ENCODE data around the gene CELF1. TPM values are rescaled to one million over a fixed set of nuclear protein-coding genes. Genes with fewer than 3 reads are reported as not detected.
"Not testable (repeated sequence)": the region's sequence is repeated elsewhere in the genome, so short reads cannot be mapped to it uniquely, and the experiment has no call there.

CELF1 gene
- total RNA-seq, 4 donors from 2014 or later: 82.2 to 146 (median 106) TPM

DNA sequence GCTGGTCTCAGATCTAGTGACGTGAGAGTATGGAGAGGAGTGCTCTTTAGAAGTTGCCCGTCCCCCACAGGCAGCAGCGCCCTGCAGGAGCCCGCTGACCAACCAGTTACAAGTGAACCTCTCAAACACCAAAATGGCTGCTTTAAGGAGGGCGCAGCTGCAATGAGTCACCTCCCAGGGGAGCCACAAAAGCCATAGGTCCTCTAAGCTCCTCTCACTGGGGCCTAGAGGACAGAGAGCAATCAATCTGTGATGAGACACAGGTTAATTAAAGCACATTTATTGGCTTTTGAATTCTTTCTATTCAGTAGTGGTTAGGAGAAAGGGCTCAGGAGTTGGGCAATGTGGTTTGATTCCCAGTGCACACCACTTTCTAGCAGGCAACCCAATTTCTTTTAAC is 88.4 kb downstream of the CELF1 start:
- ATAC-seq: no peak
- Histone ChIP-seq H3K9me3 (no peaks in the 10 kb centered on the region), H3K36me3 (peaks cover 0 to 43% of the 10 kb centered on the region in 2 donors), H3K27ac (peak overlapping the region in 1 of 4 donors; percentile 80), H3K4me3 (no peak overlapping the region), H3K27me3 (no peaks in the 10 kb centered on the region), H3K4me1 (peaks cover 8 to 52% (median 31%) of the 10 kb centered on the region in 3 donors)
- TF ChIP-seq, protein P1, sequence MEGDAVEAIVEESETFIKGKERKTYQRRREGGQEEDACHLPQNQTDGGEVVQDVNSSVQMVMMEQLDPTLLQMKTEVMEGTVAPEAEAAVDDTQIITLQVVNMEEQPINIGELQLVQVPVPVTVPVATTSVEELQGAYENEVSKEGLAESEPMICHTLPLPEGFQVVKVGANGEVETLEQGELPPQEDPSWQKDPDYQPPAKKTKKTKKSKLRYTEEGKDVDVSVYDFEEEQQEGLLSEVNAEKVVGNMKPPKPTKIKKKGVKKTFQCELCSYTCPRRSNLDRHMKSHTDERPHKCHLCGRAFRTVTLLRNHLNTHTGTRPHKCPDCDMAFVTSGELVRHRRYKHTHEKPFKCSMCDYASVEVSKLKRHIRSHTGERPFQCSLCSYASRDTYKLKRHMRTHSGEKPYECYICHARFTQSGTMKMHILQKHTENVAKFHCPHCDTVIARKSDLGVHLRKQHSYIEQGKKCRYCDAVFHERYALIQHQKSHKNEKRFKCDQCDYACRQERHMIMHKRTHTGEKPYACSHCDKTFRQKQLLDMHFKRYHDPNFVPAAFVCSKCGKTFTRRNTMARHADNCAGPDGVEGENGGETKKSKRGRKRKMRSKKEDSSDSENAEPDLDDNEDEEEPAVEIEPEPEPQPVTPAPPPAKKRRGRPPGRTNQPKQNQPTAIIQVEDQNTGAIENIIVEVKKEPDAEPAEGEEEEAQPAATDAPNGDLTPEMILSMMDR (IDR thresholded peaks at IDR 0.05): no peak
- TF ChIP-seq EP300 (IDR thresholded peaks at IDR 0.05) (no peak), POLR2A (IDR thresholded peaks at IDR 0.05) (no peak), POLR2AphosphoS5 (IDR thresholded peaks at IDR 0.05) (no peak)
- 86% methylated on average over 4 of the region's 5 CpGs; no CpG with 5 or more reads in 1 of the 2 donors for WGBS, 2 donors (ENCODE audit: low coverage in 1 of 2)

DNA sequence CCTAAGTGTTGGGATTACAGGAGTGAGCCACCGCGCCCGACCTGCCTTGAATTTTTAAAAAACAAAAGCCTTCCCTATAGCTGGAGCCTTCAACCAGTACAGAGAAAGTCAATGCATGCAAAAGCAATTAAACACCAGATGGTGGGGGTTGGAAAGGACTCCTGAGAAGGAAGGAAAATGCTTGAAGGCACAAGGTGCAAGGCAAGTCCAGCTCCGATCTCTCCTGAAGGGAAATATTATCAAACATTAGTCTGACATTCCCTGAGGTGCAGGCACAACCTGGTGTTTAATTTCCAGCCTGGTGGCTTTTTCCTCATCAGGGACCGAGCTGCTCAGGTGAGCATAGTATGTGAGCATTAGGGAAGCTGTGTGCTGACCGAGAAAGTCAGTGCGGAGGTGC is 91.1 kb downstream of the CELF1 start:
- 76 to 100% methylated on average over 2 of the region's 7 CpGs for WGBS, 2 donors (ENCODE audit: low coverage in 1 of 2)
- Histone ChIP-seq H3K9me3 (no peaks in the 10 kb centered on the region), H3K27ac (no peak overlapping the region), H3K36me3 (peaks cover 0 to 50% of the 10 kb centered on the region in 2 donors), H3K4me1 (peaks cover 1 to 26% (median 11%) of the 10 kb centered on the region in 3 donors), H3K4me3 (no peak overlapping the region), H3K27me3 (no peaks in the 10 kb centered on the region)
- TF ChIP-seq POLR2AphosphoS5 (IDR thresholded peaks at IDR 0.05) (no peak), EP300 (IDR thresholded peaks at IDR 0.05) (no peak), POLR2A (IDR thresholded peaks at IDR 0.05) (no peak)
- TF ChIP-seq, protein P1 (IDR thresholded peaks at IDR 0.05): no peak
- no peak for ATAC-seq

DNA sequence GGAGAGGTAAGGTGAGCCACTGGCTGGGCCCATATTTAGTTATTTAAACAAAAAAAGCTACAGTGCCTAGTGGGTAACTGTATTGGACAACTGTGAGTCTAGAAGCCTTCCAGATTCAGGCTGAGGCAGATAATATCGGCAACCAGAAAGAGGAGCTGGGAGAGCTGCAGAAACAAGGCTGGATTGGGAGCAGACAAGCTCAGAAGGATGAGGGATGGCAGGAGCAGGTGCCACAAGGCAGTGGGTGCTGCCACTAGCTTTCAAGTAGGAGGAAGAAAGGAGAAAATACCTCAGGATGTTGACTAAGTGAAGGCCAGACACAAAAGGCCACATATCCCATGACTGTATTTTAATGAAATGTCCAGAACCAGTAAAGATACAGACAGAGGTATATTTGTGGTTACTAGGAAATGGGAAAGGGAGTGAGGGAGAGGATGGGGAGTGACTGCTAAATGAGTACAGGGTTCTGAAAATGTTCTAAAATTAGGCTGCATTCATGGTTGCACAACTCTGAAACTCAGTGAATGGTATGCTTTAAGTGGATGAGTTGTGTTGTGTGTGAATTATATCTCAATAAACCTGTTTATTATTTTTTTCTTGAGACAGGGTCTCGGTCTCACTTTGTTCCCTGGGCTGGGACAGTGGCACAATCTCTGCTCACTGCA is 92.2 kb downstream of the CELF1 start:
- WGBS, 2 donors (ENCODE audit: low coverage in 1 of 2): 90 to 100% methylated on average over 2 of the region's 2 CpGs
- Histone ChIP-seq H3K27ac (no peak overlapping the region), H3K27me3 (no peaks in the 10 kb centered on the region), H3K4me3 (no peak overlapping the region), H3K36me3 (peaks cover 0 to 50% of the 10 kb centered on the region in 2 donors), H3K9me3 (no peaks in the 10 kb centered on the region), H3K4me1 (peaks cover 0 to 14% (median 4%) of the 10 kb centered on the region in 3 donors)
- TF ChIP-seq POLR2AphosphoS5 (IDR thresholded peaks at IDR 0.05) (no peak), EP300 (IDR thresholded peaks at IDR 0.05) (no peak), POLR2A (IDR thresholded peaks at IDR 0.05) (no peak)
- TF ChIP-seq, protein P1 (IDR thresholded peaks at IDR 0.05): no peak
- no peak for ATAC-seq

DNA sequence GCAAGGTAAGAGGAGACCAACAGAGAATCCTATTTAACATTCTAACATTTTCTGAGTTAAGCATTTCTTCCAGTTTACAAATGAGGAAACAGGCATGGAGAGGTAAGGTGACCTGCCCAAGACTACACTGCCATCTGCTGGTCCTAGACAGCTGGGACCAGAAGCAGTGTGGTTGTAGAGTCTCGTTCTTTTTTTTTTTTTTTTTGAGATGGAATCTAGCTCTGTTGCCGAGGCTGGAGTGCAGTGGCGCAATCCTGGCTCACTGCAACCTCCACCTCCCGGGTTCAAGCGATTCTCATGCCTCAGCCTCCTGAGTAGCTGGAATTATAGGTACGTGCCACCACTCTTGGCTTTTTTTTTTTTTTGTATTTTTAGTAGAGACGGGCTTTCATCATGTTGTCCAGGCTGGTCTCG is 98.7 kb downstream of the CELF1 start:
- peak; percentile 93 for ATAC-seq
- not testable (repeated sequence) for H3K36me3 ChIP-seq, H3K27me3 ChIP-seq, H3K9me3 ChIP-seq, H3K4me3 ChIP-seq, H3K4me1 ChIP-seq, H3K27ac ChIP-seq
- 10 to 15% methylated on average over 2 to 6 of the region's 8 CpGs for WGBS, 2 donors (ENCODE audit: low coverage in 1 of 2)
- peak; percentile 24 for TF ChIP-seq POLR2AphosphoS5 (IDR thresholded peaks at IDR 0.05)
- TF ChIP-seq, protein P1 (IDR thresholded peaks at IDR 0.05): peak in 3 of 4 experiments; percentile 69 to 81 (median 75)

DNA sequence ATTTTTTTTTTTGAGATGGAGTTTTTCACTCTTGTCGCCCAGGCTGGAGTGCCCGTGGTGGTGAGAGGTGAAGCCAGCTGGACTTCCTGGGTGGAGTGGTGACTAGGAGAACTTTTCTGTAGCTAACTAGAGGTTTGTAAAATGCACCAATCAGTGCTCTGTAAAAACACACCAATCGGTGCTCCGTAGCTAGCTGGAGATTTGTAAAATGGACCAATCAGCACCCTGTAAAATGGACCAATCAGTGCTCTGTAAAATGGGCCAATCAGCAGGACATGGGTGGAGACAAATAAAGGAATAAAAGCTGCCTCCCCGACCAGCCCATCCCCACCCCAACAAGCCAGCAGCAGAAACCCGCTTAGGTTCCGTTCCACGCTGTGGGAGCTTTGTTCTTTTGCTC is 99.6 kb downstream of the CELF1 start:
- Histone ChIP-seq H3K4me3 (no peak overlapping the region), H3K9me3 (no peaks in the 10 kb centered on the region), H3K4me1 (peaks cover 0 to 8% (median 0%) of the 10 kb centered on the region in 3 donors), H3K27me3 (no peaks in the 10 kb centered on the region), H3K36me3 (no peaks in the 10 kb centered on the region), H3K27ac (no peak overlapping the region)
- WGBS, 2 donors (ENCODE audit: low coverage in 1 of 2): 92% methylated on average over 2 of the region's 8 CpGs; no CpG with 5 or more reads in 1 of the 2 donors
- ATAC-seq: no peak
- TF ChIP-seq EP300 (IDR thresholded peaks at IDR 0.05) (no peak), POLR2A (IDR thresholded peaks at IDR 0.05) (no peak), POLR2AphosphoS5 (IDR thresholded peaks at IDR 0.05) (no peak)
- TF ChIP-seq, protein P1 (IDR thresholded peaks at IDR 0.05): no peak

All from gastroesophageal sphincter (tissue), 4 donors.